GM19463 (cell line): ENCODE measurements around the gene UNC45B.
A peak's percentile ranks its signal among the peaks of the same experiment; 100 is the strongest.
"Not testable (repeated sequence)": the region's sequence is repeated elsewhere in the genome, so short reads cannot be mapped to it uniquely, and the experiment has no call there.

ENCODE experiments used
- ATAC-seq: cut with Tn5 transposase; IDR thresholded peaks from one replicate; pipeline ENCODE4 v1.9.1; 2021; ENCODE audit warnings: mild to moderate bottlenecking, moderate library complexity; ENCODE audit not compliant: unreplicated experiment

UNC45B gene

GRCh38 chr17:35141681-35142466 is 5.7 kb upstream of the UNC45B start, which contains the start of gene NLE1:
TSS of gene NLE1 (minus strand) at chr17:35142303. CDS start at chr17:35142275, 28 bp downstream.
- ATAC-seq: peak; percentile 69

- ATAC-seq: no peak
Observed at GRCh38 chr17:35142467-35142796, 5.2 kb upstream of the UNC45B start.

GRCh38 chr17:35144840-35145239 is 2.8 kb upstream of the UNC45B start:
- ATAC-seq: no peak

- ATAC-seq: no peak
Observed at GRCh38 chr17:35146214-35146833, 1.3 kb upstream of the UNC45B start.

- ATAC-seq: no peak
Observed at GRCh38 chr17:35148144-35148543, 527 bp downstream of the UNC45B start.

GRCh38 chr17:35149941-35150340 is 2.3 kb downstream of the UNC45B start:
- ATAC-seq: no peak

GRCh38 chr17:35151080-35151479 is 3.5 kb downstream of the UNC45B start:
- not testable (repeated sequence) for ATAC-seq

- no peak for ATAC-seq
Observed at GRCh38 chr17:35152421-35153140, 5.0 kb downstream of the UNC45B start.

GRCh38 chr17:35154196-35155165 is 6.9 kb downstream of the UNC45B start:
- no peak for ATAC-seq

GRCh38 chr17:35155246-35155645 is 7.6 kb downstream of the UNC45B start:
- ATAC-seq: no peak

- no peak for ATAC-seq
Observed at GRCh38 chr17:35159940-35160339, 12.3 kb downstream of the UNC45B start.

- ATAC-seq: no peak
Observed at GRCh38 chr17:35160354-35161201, 13.0 kb downstream of the UNC45B start.

- no peak for ATAC-seq
Observed at GRCh38 chr17:35161281-35161761, 13.7 kb downstream of the UNC45B start.

GRCh38 chr17:35162755-35163154 is 15.1 kb downstream of the UNC45B start:
- no peak for ATAC-seq

GRCh38 chr17:35163886-35164285 is 16.3 kb downstream of the UNC45B start:
- ATAC-seq: no peak

- ATAC-seq: no peak
Observed at GRCh38 chr17:35164716-35165115, 17.1 kb downstream of the UNC45B start.

- no peak for ATAC-seq
Observed at GRCh38 chr17:35166526-35166925, 18.9 kb downstream of the UNC45B start.

GRCh38 chr17:35167046-35167445 is 19.4 kb downstream of the UNC45B start:
- ATAC-seq: no peak

GRCh38 chr17:35167666-35168065 is 20.0 kb downstream of the UNC45B start:
- no peak for ATAC-seq
